Measurements from ENCODE around the gene DYNC1I1.

DYNC1I1 gene

DNA sequence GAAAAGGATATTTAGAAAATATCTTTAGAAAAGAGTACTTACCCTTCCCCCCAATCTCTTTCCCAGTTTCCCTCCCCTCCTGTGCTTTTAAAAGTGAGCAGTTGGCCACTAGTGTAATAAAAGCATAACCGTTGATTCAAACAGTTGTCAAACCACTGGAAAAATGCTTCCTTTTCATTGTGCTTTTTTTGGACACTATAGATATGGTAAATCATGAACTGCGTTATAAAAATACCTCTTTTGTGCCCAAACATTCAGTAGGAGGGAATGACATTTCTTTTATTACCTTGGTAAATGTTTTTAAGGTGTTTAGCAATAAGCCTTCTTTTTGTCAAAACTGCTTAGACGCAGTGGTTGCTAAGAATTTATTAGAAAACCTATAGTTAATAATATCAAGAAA, 317.2 kb downstream of the DYNC1I1 start:
- Mint-ChIP-seq H3K9me3 (ENCODE audit: low read depth) (no peaks in the 10 kb centered on the region), H3K27ac (no peak overlapping the region), H3K4me3 (no peak overlapping the region), H3K36me3 (no peaks in the 10 kb centered on the region), H3K4me1 (ENCODE audit: low read depth) (no peaks in the 10 kb centered on the region), H3K27me3 (peaks cover 13% of the 10 kb centered on the region)

DNA sequence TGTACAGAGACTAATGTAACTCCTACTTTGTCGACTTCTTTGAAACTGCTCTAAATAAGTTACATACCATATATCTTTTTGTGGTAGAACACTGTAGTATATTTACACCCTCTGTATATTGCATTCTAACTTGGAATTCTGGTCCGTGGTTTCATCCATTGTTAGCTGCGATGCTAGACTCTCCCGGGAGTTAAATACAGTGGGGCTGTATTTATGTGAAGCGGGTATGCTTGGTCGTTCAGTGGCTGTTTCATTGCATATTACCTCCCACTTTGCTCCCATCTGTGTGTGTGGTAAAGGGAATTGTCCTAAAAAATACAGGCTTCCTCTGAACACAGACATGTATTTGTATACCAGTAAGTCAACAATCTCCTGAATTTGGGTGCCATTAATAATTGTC, 318.4 kb downstream of the DYNC1I1 start:
- Mint-ChIP-seq H3K9me3 (ENCODE audit: low read depth) (no peaks in the 10 kb centered on the region), H3K27ac (no peak overlapping the region), H3K36me3 (no peaks in the 10 kb centered on the region), H3K4me3 (no peak overlapping the region), H3K27me3 (peaks cover 13% of the 10 kb centered on the region), H3K4me1 (ENCODE audit: low read depth) (no peaks in the 10 kb centered on the region)

DNA sequence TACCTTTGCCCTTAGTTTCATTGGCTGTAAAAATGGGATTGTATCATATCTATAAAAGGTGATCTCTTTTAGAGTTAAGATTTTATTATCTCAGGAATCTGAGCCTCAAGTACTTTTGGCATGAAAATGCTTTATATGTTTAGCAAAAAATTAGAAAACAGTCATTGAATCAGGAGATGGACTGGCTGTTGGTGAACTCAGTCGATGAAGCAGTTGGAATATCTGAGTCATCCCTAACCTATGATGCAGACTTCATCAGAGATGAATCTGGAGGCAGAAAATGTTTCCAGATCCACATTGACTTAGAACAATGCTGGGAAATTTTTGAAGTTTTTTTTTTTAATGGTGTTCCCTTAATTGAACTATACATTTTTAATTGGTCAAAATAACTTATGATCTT, 321.1 kb downstream of the DYNC1I1 start:
- no peak overlapping the region for H3K27ac Mint-ChIP-seq
- peaks cover 16% of the 10 kb centered on the region for H3K27me3 Mint-ChIP-seq
- H3K36me3 Mint-ChIP-seq: no peaks in the 10 kb centered on the region
- no peaks in the 10 kb centered on the region for H3K4me1 Mint-ChIP-seq (ENCODE audit: low read depth)
- no peaks in the 10 kb centered on the region for H3K9me3 Mint-ChIP-seq (ENCODE audit: low read depth)
- H3K4me3 Mint-ChIP-seq: no peak overlapping the region

DNA sequence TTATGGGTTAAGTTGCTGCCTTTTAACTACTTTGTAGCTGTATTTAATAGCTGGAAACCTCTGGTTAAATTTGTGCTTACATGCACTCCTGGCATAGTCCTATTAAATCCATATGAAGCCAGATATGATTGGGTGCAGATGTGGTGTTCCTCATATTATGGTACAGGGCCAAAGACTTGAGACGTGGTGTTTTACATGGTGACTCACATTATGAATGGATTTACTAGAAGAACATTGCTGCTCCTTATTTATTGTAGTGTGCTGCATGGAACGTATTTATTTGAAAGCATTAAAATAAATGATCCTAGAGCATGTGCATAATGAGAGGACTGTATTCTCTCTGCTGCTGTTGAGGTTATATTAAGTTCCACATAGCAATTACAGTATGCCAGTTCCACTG, 325.5 kb downstream of the DYNC1I1 start:
- Mint-ChIP-seq H3K27me3 (peaks cover 15% of the 10 kb centered on the region), H3K4me3 (no peak overlapping the region), H3K4me1 (ENCODE audit: low read depth) (no peaks in the 10 kb centered on the region), H3K27ac (no peak overlapping the region), H3K9me3 (ENCODE audit: low read depth) (no peaks in the 10 kb centered on the region), H3K36me3 (peaks cover 2% of the 10 kb centered on the region)

DNA sequence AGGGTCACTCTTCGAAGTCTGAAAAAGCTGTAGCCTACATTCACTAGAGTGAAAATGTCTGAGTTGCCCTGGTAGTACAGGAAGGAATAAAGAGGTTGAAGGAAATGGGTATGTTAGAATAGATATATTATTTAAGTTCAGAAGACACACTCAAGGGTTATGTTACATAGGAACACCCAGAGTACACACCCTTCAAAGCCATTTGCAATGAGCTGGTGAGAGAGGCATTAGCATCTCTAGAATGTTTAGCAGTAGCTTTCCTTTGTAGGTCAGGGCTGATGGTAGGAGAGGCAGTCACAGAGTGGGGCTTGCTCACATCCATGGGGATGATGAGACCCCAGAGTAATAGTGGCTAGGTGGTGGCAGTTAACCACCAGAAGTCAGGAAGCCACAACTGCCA, 328.4 kb downstream of the DYNC1I1 start:
- Mint-ChIP-seq H3K4me3 (no peak overlapping the region), H3K4me1 (ENCODE audit: low read depth) (no peaks in the 10 kb centered on the region), H3K9me3 (ENCODE audit: low read depth) (no peaks in the 10 kb centered on the region), H3K27ac (no peak overlapping the region), H3K27me3 (peaks cover 11% of the 10 kb centered on the region), H3K36me3 (peaks cover 2% of the 10 kb centered on the region)

DNA sequence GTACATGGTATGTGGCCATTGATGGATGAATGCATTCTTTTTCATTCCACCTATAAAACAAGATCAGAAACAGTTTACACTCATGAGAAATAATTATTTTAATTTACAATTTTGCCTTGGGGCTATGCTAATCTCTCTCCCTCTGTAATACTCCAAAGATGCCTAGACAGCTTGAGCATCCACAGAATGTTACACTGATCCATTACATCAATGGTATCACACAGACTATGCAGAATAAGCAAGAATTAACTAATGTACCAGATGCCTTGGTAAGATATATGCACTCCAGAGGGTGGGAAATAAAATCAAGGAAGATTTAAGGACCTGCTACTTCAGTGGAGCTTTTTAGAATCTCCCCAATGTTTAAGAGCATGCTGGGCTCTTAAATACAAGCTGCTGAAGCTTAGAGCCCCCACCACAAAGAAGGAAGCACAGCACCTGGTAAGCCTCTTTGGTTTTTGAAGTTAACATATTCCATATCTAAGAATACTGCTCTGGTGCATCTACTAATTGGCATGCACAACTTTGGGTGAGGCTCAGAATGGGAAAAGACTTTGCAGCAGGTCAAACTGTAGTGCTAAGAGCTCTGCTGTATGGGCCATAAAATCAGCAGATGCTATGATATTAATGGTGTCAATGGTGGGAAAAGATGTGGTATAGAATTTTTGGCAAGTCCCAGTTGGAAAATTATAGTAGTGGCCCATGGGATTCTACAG, 329.9 kb downstream of the DYNC1I1 start:
- Mint-ChIP-seq H3K9me3 (ENCODE audit: low read depth) (no peaks in the 10 kb centered on the region), H3K36me3 (peaks cover 2% of the 10 kb centered on the region), H3K27ac (no peak overlapping the region), H3K4me1 (ENCODE audit: low read depth) (no peaks in the 10 kb centered on the region), H3K4me3 (no peak overlapping the region), H3K27me3 (peaks cover 10% of the 10 kb centered on the region)

DNA sequence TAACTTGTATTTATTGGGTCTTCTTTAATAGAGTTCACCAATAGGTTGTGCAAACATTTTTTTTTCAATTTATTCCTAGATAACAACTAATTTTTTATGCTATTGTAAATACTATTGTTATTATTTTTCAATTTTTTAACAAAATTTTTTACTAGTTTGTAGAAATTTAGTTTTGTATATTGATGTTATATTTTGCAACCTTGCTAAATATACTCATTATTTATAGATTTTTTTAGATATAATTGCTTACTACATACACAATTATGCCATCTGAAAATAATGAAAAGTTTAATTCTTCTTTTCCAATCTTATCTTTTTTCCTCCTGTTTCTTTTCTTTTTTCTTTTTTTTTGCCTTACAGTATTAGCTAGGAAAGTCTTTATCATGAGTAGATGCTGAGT, 332.6 kb downstream of the DYNC1I1 start:
- Mint-ChIP-seq H3K9me3 (ENCODE audit: low read depth) (no peaks in the 10 kb centered on the region), H3K4me1 (ENCODE audit: low read depth) (no peaks in the 10 kb centered on the region), H3K4me3 (no peak overlapping the region), H3K27me3 (peaks cover 3% of the 10 kb centered on the region), H3K36me3 (peaks cover 2% of the 10 kb centered on the region), H3K27ac (no peak overlapping the region)

DNA sequence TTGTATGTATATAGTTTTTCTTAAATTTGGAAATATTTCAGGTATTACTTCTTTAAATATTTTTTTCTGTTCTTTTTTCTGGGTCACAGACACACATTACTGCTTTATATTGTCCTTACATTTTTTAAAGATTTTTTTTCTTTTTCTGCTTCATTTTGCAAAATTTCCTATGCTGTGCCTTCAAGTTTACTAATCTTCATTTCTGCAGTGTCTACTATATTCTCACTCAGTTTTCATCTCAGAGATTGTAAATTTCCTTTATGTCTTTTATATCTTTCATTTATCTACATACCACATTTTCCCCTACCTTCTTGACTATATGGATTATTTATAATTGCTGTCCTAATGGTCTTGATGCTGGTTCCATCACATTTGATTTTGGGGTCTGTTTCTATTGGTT, 339.1 kb downstream of the DYNC1I1 start:
- no peaks in the 10 kb centered on the region for H3K36me3 Mint-ChIP-seq
- no peak overlapping the region for H3K27ac Mint-ChIP-seq
- H3K9me3 Mint-ChIP-seq (ENCODE audit: low read depth): no peaks in the 10 kb centered on the region
- H3K27me3 Mint-ChIP-seq: peaks cover 6% of the 10 kb centered on the region
- H3K4me3 Mint-ChIP-seq: no peak overlapping the region
- H3K4me1 Mint-ChIP-seq (ENCODE audit: low read depth): no peaks in the 10 kb centered on the region

DNA sequence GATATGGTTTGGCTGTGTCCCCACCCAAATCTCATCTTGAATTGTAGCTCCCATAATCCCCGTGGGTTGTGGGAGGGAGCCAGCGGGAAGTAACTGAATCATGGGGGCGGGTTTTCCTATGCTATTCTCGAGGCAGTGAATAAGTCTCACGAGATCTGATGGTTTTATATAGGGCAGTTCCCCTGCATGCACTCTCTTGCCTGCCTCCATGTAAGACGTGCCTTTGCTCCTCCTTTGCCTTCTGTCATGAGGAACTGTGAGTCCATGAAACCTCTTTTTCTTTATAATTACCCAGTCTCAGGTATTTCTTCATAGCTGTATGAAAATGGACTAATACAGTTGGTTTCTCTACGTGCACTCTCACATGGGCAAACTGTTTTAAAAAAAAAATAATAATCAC, 341.8 kb downstream of the DYNC1I1 start:
- H3K27me3 Mint-ChIP-seq: peaks cover 6% of the 10 kb centered on the region
- no peaks in the 10 kb centered on the region for H3K36me3 Mint-ChIP-seq
- no peaks in the 10 kb centered on the region for H3K4me1 Mint-ChIP-seq (ENCODE audit: low read depth)
- H3K4me3 Mint-ChIP-seq: no peak overlapping the region
- no peak overlapping the region for H3K27ac Mint-ChIP-seq
- H3K9me3 Mint-ChIP-seq (ENCODE audit: low read depth): no peaks in the 10 kb centered on the region

DNA sequence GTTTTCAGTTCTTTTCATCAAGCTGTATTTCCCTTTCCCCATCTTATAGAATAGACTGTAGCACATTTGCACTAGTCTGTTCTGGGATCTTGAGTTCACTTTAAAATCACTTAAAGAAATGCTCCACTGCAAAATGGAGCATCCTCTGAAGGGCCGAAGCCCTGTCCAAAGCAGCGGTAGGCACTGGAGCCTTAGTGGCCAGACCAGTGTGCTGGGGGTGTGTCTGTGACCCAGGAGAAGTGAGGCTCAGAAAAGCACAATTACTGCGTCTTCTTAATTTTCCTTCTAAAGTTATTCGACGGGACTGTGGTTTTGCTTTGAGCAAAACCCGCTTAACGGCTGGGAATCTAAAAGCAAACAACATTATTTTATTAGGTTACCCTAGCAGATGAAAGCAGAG, 343.8 kb downstream of the DYNC1I1 start:
- Mint-ChIP-seq H3K36me3 (peaks cover 3% of the 10 kb centered on the region), H3K27me3 (peaks cover 4% of the 10 kb centered on the region), H3K4me1 (ENCODE audit: low read depth) (no peaks in the 10 kb centered on the region)

DNA sequence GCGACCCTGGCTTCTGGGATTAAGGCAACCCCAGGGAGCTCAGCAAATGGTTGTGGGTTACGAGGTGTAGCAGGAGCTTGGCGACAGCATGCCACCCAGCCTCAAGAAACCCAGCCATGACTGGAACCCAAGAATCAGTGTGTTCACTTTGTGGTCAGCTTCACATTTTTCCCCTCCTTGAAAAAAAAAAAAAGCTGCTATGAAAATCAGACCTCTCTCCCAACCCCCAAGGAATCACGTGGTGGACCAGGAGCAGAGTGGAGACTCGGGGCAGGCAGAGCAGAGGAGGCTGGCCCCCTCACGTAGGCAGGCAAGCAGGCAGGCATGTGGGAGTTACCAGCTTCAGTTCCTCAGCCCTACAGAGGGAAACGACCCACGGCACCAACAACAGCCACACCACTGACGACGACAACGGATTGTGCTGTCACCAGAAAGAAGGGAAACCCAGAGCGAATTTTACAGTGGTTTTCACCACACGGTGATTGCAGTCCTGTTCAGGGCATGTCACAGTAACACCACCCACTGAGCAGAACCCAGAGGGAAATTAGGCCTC, 346.2 kb downstream of the DYNC1I1 start:
- Mint-ChIP-seq H3K36me3 (peaks cover 5% of the 10 kb centered on the region), H3K4me1 (ENCODE audit: low read depth) (no peaks in the 10 kb centered on the region), H3K27me3 (no peaks in the 10 kb centered on the region), H3K27ac (no peak overlapping the region), H3K4me3 (no peak overlapping the region), H3K9me3 (ENCODE audit: low read depth) (no peaks in the 10 kb centered on the region)

More for the DNA sequence above, 343.8 kb downstream of the DYNC1I1 start:
- H3K4me3 Mint-ChIP-seq: no peak overlapping the region
- no peaks in the 10 kb centered on the region for H3K9me3 Mint-ChIP-seq (ENCODE audit: low read depth)
- no peak overlapping the region for H3K27ac Mint-ChIP-seq

DNA sequence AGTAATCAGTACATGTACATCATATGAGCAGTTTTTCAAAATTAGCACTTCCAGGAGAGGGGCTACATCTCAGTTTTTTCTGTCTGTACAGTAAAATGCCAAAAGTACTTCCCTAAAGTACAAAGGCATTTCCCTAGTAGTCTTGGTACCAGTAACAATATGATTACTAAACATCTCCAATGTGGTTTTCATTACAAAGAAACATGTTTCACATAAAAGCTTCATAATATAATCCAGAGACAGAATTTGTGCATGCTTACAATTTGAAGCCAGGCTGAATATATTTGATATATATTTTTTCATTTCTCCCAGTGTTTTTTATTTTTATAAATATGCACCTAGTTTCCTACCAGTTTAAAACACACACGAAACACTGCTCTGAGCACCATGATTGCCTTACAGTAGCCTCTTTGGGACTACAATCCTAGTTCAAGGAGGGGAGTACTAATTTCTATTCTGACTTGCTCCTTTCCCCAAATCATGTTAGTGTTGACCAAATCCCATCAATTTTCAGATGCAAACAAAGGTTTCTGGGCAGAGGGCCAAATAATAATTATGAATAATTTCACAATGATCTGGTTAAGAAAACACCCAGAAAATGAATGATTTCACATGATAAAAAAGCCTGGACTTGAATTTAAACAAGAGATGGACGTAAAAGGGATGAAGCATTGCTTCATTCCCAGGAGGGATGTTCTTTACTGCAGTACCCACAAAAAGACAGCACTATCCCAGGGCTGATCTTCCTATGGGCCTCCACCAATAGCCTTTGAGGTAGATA, 348.3 kb downstream of the DYNC1I1 start:
- no peak overlapping the region for H3K4me3 Mint-ChIP-seq
- H3K27ac Mint-ChIP-seq: no peak overlapping the region
- H3K36me3 Mint-ChIP-seq: peaks cover 5% of the 10 kb centered on the region
- no peaks in the 10 kb centered on the region for H3K4me1 Mint-ChIP-seq (ENCODE audit: low read depth)
- H3K27me3 Mint-ChIP-seq: no peaks in the 10 kb centered on the region
- H3K9me3 Mint-ChIP-seq (ENCODE audit: low read depth): no peaks in the 10 kb centered on the region

DNA sequence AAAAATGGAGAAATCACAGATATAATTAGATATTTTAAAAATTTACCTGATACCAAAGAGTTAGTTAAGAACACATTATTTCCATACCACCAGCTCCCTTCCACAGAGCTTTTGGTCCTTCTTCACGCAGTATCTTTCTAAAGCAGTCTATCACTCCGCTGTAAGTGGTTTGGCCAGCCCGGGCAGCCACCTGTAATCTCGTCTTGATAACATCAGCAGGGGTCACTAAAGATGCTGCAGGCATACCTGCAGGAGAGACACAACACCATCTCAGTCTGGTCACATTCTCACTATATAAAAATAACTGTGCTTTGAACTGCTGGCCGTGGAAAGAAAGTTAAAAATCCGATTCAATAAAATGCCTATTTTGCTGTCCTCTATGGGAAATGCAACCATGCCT, 349.4 kb downstream of the DYNC1I1 start:
- Mint-ChIP-seq H3K36me3 (peaks cover 8% of the 10 kb centered on the region), H3K9me3 (ENCODE audit: low read depth) (no peaks in the 10 kb centered on the region), H3K27me3 (no peaks in the 10 kb centered on the region), H3K27ac (no peak overlapping the region), H3K4me3 (no peak overlapping the region), H3K4me1 (ENCODE audit: low read depth) (no peaks in the 10 kb centered on the region)

DNA sequence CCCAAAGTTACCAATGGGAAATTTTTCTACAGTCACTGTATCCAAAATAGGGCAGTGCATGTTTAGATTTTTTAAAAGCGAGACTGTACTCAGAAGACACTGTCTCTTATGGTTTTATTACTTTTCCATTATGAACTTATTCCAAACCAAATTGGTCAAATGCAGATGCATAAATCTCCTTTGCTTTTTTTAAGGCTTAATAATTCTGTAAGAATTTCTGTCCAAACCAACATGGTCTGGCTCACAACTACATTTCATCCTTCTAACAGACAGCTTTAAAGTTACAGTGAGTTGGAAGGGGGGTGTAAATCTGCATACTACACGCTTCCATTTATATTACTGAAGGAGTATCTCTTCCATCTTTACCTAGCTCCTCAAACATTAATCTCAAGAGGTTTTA, 350.4 kb downstream of the DYNC1I1 start:
- Mint-ChIP-seq H3K27ac (no peak overlapping the region), H3K36me3 (peaks cover 13% of the 10 kb centered on the region), H3K27me3 (no peaks in the 10 kb centered on the region), H3K4me3 (no peak overlapping the region), H3K9me3 (ENCODE audit: low read depth) (no peaks in the 10 kb centered on the region), H3K4me1 (ENCODE audit: low read depth) (no peaks in the 10 kb centered on the region)

DNA sequence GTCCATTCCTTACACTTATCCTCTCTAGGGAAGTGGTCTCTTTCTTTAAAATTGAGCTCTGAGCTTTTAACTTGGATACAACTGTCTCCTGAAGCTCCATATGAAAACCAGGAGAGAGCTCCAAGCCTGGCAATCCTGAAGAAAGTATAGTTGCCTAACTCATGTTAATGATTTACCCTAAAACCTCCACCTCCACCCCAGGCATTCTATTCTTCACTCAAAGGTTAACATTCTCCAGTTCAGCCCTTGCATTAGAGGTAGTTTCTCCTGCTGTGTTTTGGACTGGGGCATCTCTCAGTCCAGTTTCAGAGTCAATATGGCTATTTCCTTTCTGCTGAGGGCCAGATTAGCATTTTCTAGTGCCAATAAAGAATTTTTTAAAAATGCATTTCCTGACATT, 354.0 kb downstream of the DYNC1I1 start:
- no peak overlapping the region for H3K27ac Mint-ChIP-seq
- H3K36me3 Mint-ChIP-seq: peaks cover 18% of the 10 kb centered on the region
- no peaks in the 10 kb centered on the region for H3K27me3 Mint-ChIP-seq
- no peaks in the 10 kb centered on the region for H3K4me1 Mint-ChIP-seq (ENCODE audit: low read depth)
- no peaks in the 10 kb centered on the region for H3K9me3 Mint-ChIP-seq (ENCODE audit: low read depth)
- no peak overlapping the region for H3K4me3 Mint-ChIP-seq

Data from activated naive CD8-positive, alpha-beta T cell (primary cell).